Measurements from ENCODE around the gene CFAP141.

GRCh38 chr1:154199563-154199879 is 6.6 kb downstream of the CFAP141 start:
- TF ChIP-seq, protein P1, sequence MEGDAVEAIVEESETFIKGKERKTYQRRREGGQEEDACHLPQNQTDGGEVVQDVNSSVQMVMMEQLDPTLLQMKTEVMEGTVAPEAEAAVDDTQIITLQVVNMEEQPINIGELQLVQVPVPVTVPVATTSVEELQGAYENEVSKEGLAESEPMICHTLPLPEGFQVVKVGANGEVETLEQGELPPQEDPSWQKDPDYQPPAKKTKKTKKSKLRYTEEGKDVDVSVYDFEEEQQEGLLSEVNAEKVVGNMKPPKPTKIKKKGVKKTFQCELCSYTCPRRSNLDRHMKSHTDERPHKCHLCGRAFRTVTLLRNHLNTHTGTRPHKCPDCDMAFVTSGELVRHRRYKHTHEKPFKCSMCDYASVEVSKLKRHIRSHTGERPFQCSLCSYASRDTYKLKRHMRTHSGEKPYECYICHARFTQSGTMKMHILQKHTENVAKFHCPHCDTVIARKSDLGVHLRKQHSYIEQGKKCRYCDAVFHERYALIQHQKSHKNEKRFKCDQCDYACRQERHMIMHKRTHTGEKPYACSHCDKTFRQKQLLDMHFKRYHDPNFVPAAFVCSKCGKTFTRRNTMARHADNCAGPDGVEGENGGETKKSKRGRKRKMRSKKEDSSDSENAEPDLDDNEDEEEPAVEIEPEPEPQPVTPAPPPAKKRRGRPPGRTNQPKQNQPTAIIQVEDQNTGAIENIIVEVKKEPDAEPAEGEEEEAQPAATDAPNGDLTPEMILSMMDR (IDR thresholded peaks at IDR 0.05; ENCODE audit: low read depth, low read length, poor library complexity, severe bottlenecking), result no peak
- no peak for TF ChIP-seq EZH2phosphoT487 (IDR thresholded peaks at IDR 0.05; ENCODE audit: borderline replicate concordance, low read length)
